ENCODE data around the gene SETD2.

SETD2 gene

GRCh38 chr3:47152578-47152977 lies 11.3 kb downstream of the SETD2 start:
- TF ChIP-seq MAX (IDR thresholded peaks at IDR 0.05) (no peak), CEBPB (IDR thresholded peaks at IDR 0.05) (no peak), NFIC (IDR thresholded peaks at IDR 0.05) (no peak), RAD21 (IDR thresholded peaks at IDR 0.05; ENCODE audit: low read depth) (no peak), USF1 (IDR thresholded peaks at IDR 0.05) (no peak), TCF12 (IDR thresholded peaks at IDR 0.05; ENCODE audit: low read depth) (no peak), TEAD4 (IDR thresholded peaks at IDR 0.05) (no peak), EGR1 (IDR thresholded peaks at IDR 0.05) (no peak)

GRCh38 chr3:47151836-47152235 lies 12.1 kb downstream of the SETD2 start:
- TF ChIP-seq YY1 (IDR thresholded peaks at IDR 0.05; ENCODE audit: low read depth): no peak
- TF ChIP-seq RAD21 (IDR thresholded peaks at IDR 0.05; ENCODE audit: low read depth): no peak
- TF ChIP-seq TAF1 (IDR thresholded peaks at IDR 0.05; ENCODE audit: low read depth): no peak
- TF ChIP-seq EP300 (IDR thresholded peaks at IDR 0.05; ENCODE audit: borderline replicate concordance): no peak
- TF ChIP-seq TEAD4 (IDR thresholded peaks at IDR 0.05): no peak
- TF ChIP-seq CREB1 (IDR thresholded peaks at IDR 0.05; ENCODE audit: low read depth): no peak
- TF ChIP-seq EGR1 (IDR thresholded peaks at IDR 0.05): no peak
- no peak for TF ChIP-seq ZBTB7A (IDR thresholded peaks at IDR 0.05; ENCODE audit: low read depth)
- TF ChIP-seq REST (IDR thresholded peaks at IDR 0.05; ENCODE audit: low read depth): no peak
- TF ChIP-seq FOXM1 (IDR thresholded peaks at IDR 0.05; ENCODE audit: borderline replicate concordance, low read depth): no peak
- no peak for TF ChIP-seq MAX (IDR thresholded peaks at IDR 0.05)
- no peak for TF ChIP-seq NFIC (IDR thresholded peaks at IDR 0.05)
- no peak for TF ChIP-seq CEBPB (IDR thresholded peaks at IDR 0.05)
- TF ChIP-seq TCF12 (IDR thresholded peaks at IDR 0.05; ENCODE audit: low read depth): no peak
- no peak for TF ChIP-seq USF1 (IDR thresholded peaks at IDR 0.05)

GRCh38 chr3:47149339-47149933 lies 14.5 kb downstream of the SETD2 start:
- TF ChIP-seq NFIC (IDR thresholded peaks at IDR 0.05): no peak
- TF ChIP-seq REST (IDR thresholded peaks at IDR 0.05; ENCODE audit: low read depth): no peak
- no peak for TF ChIP-seq MAX (IDR thresholded peaks at IDR 0.05)
- TF ChIP-seq CREB1 (IDR thresholded peaks at IDR 0.05; ENCODE audit: low read depth): no peak
- no peak for TF ChIP-seq EGR1 (IDR thresholded peaks at IDR 0.05)
- TF ChIP-seq FOXM1 (IDR thresholded peaks at IDR 0.05; ENCODE audit: borderline replicate concordance, low read depth): no peak
- no peak for TF ChIP-seq TEAD4 (IDR thresholded peaks at IDR 0.05)
- TF ChIP-seq YY1 (IDR thresholded peaks at IDR 0.05; ENCODE audit: low read depth): no peak
- no peak for TF ChIP-seq RAD21 (IDR thresholded peaks at IDR 0.05; ENCODE audit: low read depth)
- TF ChIP-seq TCF12 (IDR thresholded peaks at IDR 0.05; ENCODE audit: low read depth): no peak
- TF ChIP-seq CEBPB (IDR thresholded peaks at IDR 0.05): no peak
- TF ChIP-seq USF1 (IDR thresholded peaks at IDR 0.05): no peak
- TF ChIP-seq TAF1 (IDR thresholded peaks at IDR 0.05; ENCODE audit: low read depth): no peak
- no peak for TF ChIP-seq ZBTB7A (IDR thresholded peaks at IDR 0.05; ENCODE audit: low read depth)
- no peak for TF ChIP-seq EP300 (IDR thresholded peaks at IDR 0.05; ENCODE audit: borderline replicate concordance)

GRCh38 chr3:47145272-47145671 lies 18.6 kb downstream of the SETD2 start:
- TF ChIP-seq EGR1 (IDR thresholded peaks at IDR 0.05): no peak
- TF ChIP-seq TAF1 (IDR thresholded peaks at IDR 0.05; ENCODE audit: low read depth): no peak
- no peak for TF ChIP-seq ZBTB7A (IDR thresholded peaks at IDR 0.05; ENCODE audit: low read depth)
- no peak for TF ChIP-seq TEAD4 (IDR thresholded peaks at IDR 0.05)
- TF ChIP-seq REST (IDR thresholded peaks at IDR 0.05; ENCODE audit: low read depth): no peak
- no peak for TF ChIP-seq FOXM1 (IDR thresholded peaks at IDR 0.05; ENCODE audit: borderline replicate concordance, low read depth)
- no peak for TF ChIP-seq NFIC (IDR thresholded peaks at IDR 0.05)
- no peak for TF ChIP-seq CEBPB (IDR thresholded peaks at IDR 0.05)
- no peak for TF ChIP-seq CREB1 (IDR thresholded peaks at IDR 0.05; ENCODE audit: low read depth)
- no peak for TF ChIP-seq USF1 (IDR thresholded peaks at IDR 0.05)
- TF ChIP-seq MAX (IDR thresholded peaks at IDR 0.05): no peak
- TF ChIP-seq EP300 (IDR thresholded peaks at IDR 0.05; ENCODE audit: borderline replicate concordance): no peak
- TF ChIP-seq RAD21 (IDR thresholded peaks at IDR 0.05; ENCODE audit: low read depth): no peak
- TF ChIP-seq TCF12 (IDR thresholded peaks at IDR 0.05; ENCODE audit: low read depth): no peak
- no peak for TF ChIP-seq YY1 (IDR thresholded peaks at IDR 0.05; ENCODE audit: low read depth)
